A549 (cell line): Measurements from ENCODE around the gene DHX38. TPM values are rescaled to one million over a fixed set of nuclear protein-coding genes. Genes with fewer than 3 reads are reported as not detected.

Experiments
- ATAC-seq, 2 experiments: fragments of 200-7000 bp in 1 of 2; fragments of >200 bp in 1 of 2; cut with Nextera tagmentation in 1 of 2; cut with Tn5 transposase in 1 of 2; 3 replicates each; pipeline versions ENCODE4 v1.8.0 to v1.9.1; 2018 to 2020; ENCODE audit warnings: mild to moderate bottlenecking in 1 of 2, moderate library complexity in 1 of 2
- CTCF ChIA-PET: fragments of 300-600 bp; sonication (Branson Sonifier 250); formaldehyde crosslinking; extraction: SDS; loops from one replicate; lab custom pipeline; 2021; ENCODE audit warnings: antibody characterized with exemption, inconsistent platforms; lab: Yijun Ruan, JAX
- POLR2A ChIA-PET: fragments of 350-600 bp; formaldehyde crosslinking; extraction: SDS; loops from one replicate; lab custom pipeline; 2021; ENCODE audit warnings: antibody characterized with exemption, inconsistent platforms; lab: Yijun Ruan, JAX
- DNase-seq, 2 experiments: peaks; one replicate each; pipeline versions ENCODE4 v3.0.0 to v3.0.0-alpha.2; 2011 to 2016; ENCODE audit warnings: low read depth in 1 of 2, low spot score in 1 of 2
- FAIRE-seq: peaks from 2 replicates; lab custom pipeline; 2011; peaks lifted over from hg19 to GRCh38; lab: Jason Lieb, UNC
- H3K27ac ChIP-seq, 2 experiments: fragments of >200 bp; sonication (Bioruptor Twin); formaldehyde crosslinking; 3 replicates each; pipeline ENCODE4 v1.5.1; 2016 to 2017
- H3K4me1 ChIP-seq: fragments of >200 bp; sonication (Bioruptor Twin); formaldehyde crosslinking; 3 replicates; pipeline ENCODE4 v1.6.1; 2016
- H3K4me2 ChIP-seq: fragments of >200 bp; sonication (Bioruptor Twin); formaldehyde crosslinking; 3 replicates; pipeline ENCODE4 v1.6.1; 2016
- H3K4me3 ChIP-seq: fragments of >200 bp; sonication (Bioruptor Twin); formaldehyde crosslinking; 3 replicates; pipeline ENCODE4 v1.5.1; 2016
- H3K9me3 ChIP-seq: fragments of >200 bp; sonication (Bioruptor Twin); formaldehyde crosslinking; 3 replicates; pipeline ENCODE4 v1.6.1; 2016
- CHD2 ChIP-seq: fragments of 150-350 bp; IDR thresholded peaks from 2 replicates; pipeline ENCODE4 v1.6.1; 2014; ENCODE audit warnings: low read length; ENCODE audit not compliant: partially characterized antibody
- EHMT2 ChIP-seq: fragments of 200-600 bp; sonication (generic); IDR thresholded peaks from 2 replicates; pipeline ENCODE4 v1.6.1; 2016; ENCODE audit warnings: antibody characterized with exemption, low read depth, mild to moderate bottlenecking, moderate library complexity
- EP300 ChIP-seq, 2 experiments: fragments of >200 bp; sonication (Bioruptor Twin); formaldehyde crosslinking; IDR thresholded peaks; 2 replicates in 1 of 2; 3 replicates in 1 of 2; pipeline ENCODE4 v1.6.1; 2016 to 2017
- ESRRA ChIP-seq: fragments of 150-350 bp; IDR thresholded peaks from 2 replicates; pipeline ENCODE4 v1.6.1; 2014; ENCODE audit warnings: mild to moderate bottlenecking, low read length, borderline replicate concordance
- JUN ChIP-seq, 2 experiments: fragments of >200 bp; sonication (Bioruptor Twin); formaldehyde crosslinking; IDR thresholded peaks; 2 replicates in 1 of 2; 3 replicates in 1 of 2; pipeline ENCODE4 v1.6.1; 2016 to 2017
- JUNB ChIP-seq: fragments of >200 bp; sonication (Bioruptor Twin); formaldehyde crosslinking; IDR thresholded peaks from 2 replicates; pipeline ENCODE4 v1.6.1; 2016
- MAZ ChIP-seq: fragments of 150-350 bp; IDR thresholded peaks from 2 replicates; pipeline ENCODE4 v1.6.1; 2014; ENCODE audit warnings: antibody characterized with exemption, low read depth, low read length, borderline replicate concordance
- MYC ChIP-seq: IDR thresholded peaks from 2 replicates; pipeline ENCODE4 v1.6.1; 2012; ENCODE audit warnings: mild to moderate bottlenecking, inconsistent platforms, low read length, improper control_type of control experiment, borderline replicate concordance
- PHF8 ChIP-seq: fragments of 200-600 bp; sonication (generic); IDR thresholded peaks from 2 replicates; pipeline ENCODE4 v1.6.1; 2016; ENCODE audit warnings: low read depth, mild to moderate bottlenecking, antibody characterized with exemption, moderate library complexity, borderline replicate concordance
- RFX5 ChIP-seq: fragments of 450-650 bp; IDR thresholded peaks from 2 replicates; pipeline ENCODE4 v1.7.1; 2014; ENCODE audit warnings: antibody characterized with exemption, mild to moderate bottlenecking, moderate library complexity
- RNF2 ChIP-seq: fragments of 200-600 bp; sonication (generic); IDR thresholded peaks from 2 replicates; pipeline ENCODE4 v1.6.1; 2016; ENCODE audit warnings: low read depth, mild to moderate bottlenecking, antibody characterized with exemption, moderate library complexity, borderline replicate concordance
- TFCP2L1 ChIP-seq: fragments of 250-450 bp; sonication (Bioruptor Pico); IDR thresholded peaks from 2 replicates; pipeline ENCODE4 v1.5.0; 2021; ENCODE audit warnings: mild to moderate bottlenecking
- TP53 ChIP-seq: fragments of 250-450 bp; sonication (Bioruptor Pico); IDR thresholded peaks from 2 replicates; pipeline ENCODE4 v1.5.0; 2021; ENCODE audit warnings: mild to moderate bottlenecking, moderate library complexity
- ZFP36 ChIP-seq: fragments of 450-650 bp; IDR thresholded peaks from 2 replicates; pipeline ENCODE4 v1.6.1; 2014; ENCODE audit warnings: borderline replicate concordance; ENCODE audit not compliant: partially characterized antibody
- ZNF302 ChIP-seq: fragments of 250-450 bp; sonication (Bioruptor Pico); IDR thresholded peaks from 2 replicates; pipeline ENCODE4 v1.9.0; 2021; ENCODE audit warnings: inconsistent platforms, mild to moderate bottlenecking, moderate library complexity
- ZSCAN20 ChIP-seq: fragments of 250-450 bp; sonication (Bioruptor Pico); IDR thresholded peaks from 2 replicates; pipeline ENCODE4 v1.8.0; 2022; ENCODE audit warnings: mild to moderate bottlenecking, moderate library complexity
- WGBS: methylation state at CpG from one replicate; pipeline ENCODE4 v1.1.6; 2017; ENCODE audit errors: missing lambda C conversion rate; 5-methylcytosine and 5-hydroxymethylcytosine counted together
- polyA plus RNA-seq, 4 experiments: library from polyadenylated mRNA; depleted of rRNA in 3 of 4; stranded (reverse); fragments of >200 nt; fragmentation: RNase III in 1 of 4; extraction: RNeasy Plus Mini Kit Qiagen cat#74134 plus additional on column Dnase treatment in 1 of 4; gene quantifications; 2 replicates in 3 of 4; 3 replicates in 1 of 4; pipeline ENCODE4 v1.2.3, GENCODE V29; 2011 to 2017
- TF ChIP-seq, protein P1 (sequence below): IDR thresholded peaks from 2 replicates; pipeline ENCODE4 v1.6.1; 2012
- TF ChIP-seq, protein P2 (sequence below): fragments of >200 bp; sonication (Bioruptor Twin); formaldehyde crosslinking; IDR thresholded peaks from 3 replicates; pipeline ENCODE4 v1.5.1; 2016
- TF ChIP-seq, protein P3 (sequence below): fragments of >200 bp; sonication (Bioruptor Twin); formaldehyde crosslinking; IDR thresholded peaks from 3 replicates; pipeline ENCODE4 v1.6.1; 2016
- TF ChIP-seq, protein P4 (sequence below): fragments of 250-450 bp; sonication (Bioruptor Pico); IDR thresholded peaks from 2 replicates; pipeline ENCODE4 v1.5.0; 2020; ENCODE audit warnings: low read depth, mild to moderate bottlenecking, moderate library complexity

The DHX38 gene
- polyA plus RNA-seq, 2 of the 4 experiments (the other 2 are of a cell fraction): 41.9 to 80.6 TPM

DNA sequence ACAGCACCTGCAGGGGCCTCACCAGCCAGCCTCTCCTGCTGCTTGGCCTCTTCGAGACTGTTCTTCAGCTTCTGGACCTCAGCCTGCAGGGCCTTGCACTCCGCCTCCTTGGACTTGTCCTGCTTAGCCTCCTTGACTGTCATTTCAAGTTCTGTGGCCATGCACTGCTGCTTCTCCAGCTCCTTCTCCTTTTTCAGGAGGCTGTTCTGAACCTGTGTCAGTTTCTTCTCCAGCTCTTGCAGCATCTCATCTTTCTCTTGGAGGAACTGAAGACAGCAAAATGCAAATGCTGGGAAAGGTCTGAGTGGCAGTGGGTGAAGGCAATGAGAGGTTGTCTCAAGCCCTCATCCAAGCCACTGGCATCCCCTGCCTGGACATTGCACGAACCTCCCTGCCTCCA lies 39.1 kb downstream of the DHX38 start:
- no peaks in the 10 kb centered on the region for H3K9me3 ChIP-seq
- FAIRE-seq (no peak), ATAC-seq (no peak), DNase-seq (no peak)
- H3K4me1 ChIP-seq: no peaks in the 10 kb centered on the region
- WGBS: 37% methylated on average over 3 of the region's 3 CpGs
- H3K4me3 ChIP-seq: no peak overlapping the region
- CTCF ChIA-PET: interaction anchor here (2.9 kb wide), 1 partner anchor 8 kb away, joined by 15 read pairs; no protein-coding TSS in a partner anchor
- H3K27ac ChIP-seq: no peak overlapping the region
- POLR2A ChIA-PET: no interaction called here
- TF ChIP-seq TFCP2L1 (CRISPR knock-in tag) (no peak), JUN (IDR thresholded peaks at IDR 0.05) (no peak), TP53 (CRISPR knock-in tag) (no peak), PHF8 (no peak), CHD2 (no peak), EHMT2 (no peak), RFX5 (no peak), RNF2 (no peak), MYC (no peak), EP300 (IDR thresholded peaks at IDR 0.05) (no peak), JUNB (no peak), ZSCAN20 (CRISPR knock-in tag) (no peak), ZNF302 (CRISPR knock-in tag) (no peak), MAZ (no peak), ESRRA (no peak), ZFP36 (no peak)
- TF ChIP-seq, protein P1, sequence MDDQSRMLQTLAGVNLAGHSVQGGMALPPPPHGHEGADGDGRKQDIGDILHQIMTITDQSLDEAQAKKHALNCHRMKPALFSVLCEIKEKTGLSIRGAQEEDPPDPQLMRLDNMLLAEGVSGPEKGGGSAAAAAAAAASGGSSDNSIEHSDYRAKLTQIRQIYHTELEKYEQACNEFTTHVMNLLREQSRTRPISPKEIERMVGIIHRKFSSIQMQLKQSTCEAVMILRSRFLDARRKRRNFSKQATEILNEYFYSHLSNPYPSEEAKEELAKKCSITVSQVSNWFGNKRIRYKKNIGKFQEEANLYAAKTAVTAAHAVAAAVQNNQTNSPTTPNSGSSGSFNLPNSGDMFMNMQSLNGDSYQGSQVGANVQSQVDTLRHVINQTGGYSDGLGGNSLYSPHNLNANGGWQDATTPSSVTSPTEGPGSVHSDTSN: no peak
- TF ChIP-seq, protein P2, sequence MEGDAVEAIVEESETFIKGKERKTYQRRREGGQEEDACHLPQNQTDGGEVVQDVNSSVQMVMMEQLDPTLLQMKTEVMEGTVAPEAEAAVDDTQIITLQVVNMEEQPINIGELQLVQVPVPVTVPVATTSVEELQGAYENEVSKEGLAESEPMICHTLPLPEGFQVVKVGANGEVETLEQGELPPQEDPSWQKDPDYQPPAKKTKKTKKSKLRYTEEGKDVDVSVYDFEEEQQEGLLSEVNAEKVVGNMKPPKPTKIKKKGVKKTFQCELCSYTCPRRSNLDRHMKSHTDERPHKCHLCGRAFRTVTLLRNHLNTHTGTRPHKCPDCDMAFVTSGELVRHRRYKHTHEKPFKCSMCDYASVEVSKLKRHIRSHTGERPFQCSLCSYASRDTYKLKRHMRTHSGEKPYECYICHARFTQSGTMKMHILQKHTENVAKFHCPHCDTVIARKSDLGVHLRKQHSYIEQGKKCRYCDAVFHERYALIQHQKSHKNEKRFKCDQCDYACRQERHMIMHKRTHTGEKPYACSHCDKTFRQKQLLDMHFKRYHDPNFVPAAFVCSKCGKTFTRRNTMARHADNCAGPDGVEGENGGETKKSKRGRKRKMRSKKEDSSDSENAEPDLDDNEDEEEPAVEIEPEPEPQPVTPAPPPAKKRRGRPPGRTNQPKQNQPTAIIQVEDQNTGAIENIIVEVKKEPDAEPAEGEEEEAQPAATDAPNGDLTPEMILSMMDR: no peak
- TF ChIP-seq, protein P3, sequence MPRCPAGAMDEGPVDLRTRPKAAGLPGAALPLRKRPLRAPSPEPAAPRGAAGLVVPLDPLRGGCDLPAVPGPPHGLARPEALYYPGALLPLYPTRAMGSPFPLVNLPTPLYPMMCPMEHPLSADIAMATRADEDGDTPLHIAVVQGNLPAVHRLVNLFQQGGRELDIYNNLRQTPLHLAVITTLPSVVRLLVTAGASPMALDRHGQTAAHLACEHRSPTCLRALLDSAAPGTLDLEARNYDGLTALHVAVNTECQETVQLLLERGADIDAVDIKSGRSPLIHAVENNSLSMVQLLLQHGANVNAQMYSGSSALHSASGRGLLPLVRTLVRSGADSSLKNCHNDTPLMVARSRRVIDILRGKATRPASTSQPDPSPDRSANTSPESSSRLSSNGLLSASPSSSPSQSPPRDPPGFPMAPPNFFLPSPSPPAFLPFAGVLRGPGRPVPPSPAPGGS: no peak
- no peak overlapping the region for H3K4me2 ChIP-seq

DNA sequence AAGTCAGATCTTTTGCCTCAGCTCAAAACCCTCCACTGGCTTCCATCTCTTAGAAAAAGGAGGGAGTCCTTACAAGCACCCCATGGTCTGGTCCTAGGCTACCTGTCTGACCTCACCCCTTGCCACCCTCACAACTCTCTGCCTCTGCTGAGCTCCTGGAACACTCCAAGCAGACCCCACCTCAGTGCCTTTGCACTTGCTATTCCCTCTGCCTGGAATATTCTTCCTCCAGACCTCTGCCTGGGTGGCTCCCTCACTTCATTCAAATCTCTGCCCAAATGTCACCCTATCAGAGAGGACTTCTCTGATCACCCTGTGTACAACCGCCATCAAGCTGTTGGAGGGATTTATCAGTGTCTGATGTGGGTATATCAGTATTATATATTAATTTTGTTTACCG lies 40.9 kb downstream of the DHX38 start:
- TF ChIP-seq, protein P3: no peak
- TF ChIP-seq, protein P4, sequence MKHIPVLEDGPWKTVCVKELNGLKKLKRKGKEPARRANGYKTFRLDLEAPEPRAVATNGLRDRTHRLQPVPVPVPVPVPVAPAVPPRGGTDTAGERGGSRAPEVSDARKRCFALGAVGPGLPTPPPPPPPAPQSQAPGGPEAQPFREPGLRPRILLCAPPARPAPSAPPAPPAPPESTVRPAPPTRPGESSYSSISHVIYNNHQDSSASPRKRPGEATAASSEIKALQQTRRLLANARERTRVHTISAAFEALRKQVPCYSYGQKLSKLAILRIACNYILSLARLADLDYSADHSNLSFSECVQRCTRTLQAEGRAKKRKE (CRISPR knock-in tag): no peak
- TF ChIP-seq, all 56 proteins: peak for 0
- H3K4me1 ChIP-seq: no peaks in the 10 kb centered on the region
- no peaks in the 10 kb centered on the region for H3K9me3 ChIP-seq
- ATAC-seq (no peak), FAIRE-seq (no peak), DNase-seq (no peak)
- WGBS: 64% methylated on average over 2 of the region's 2 CpGs
- no peak overlapping the region for H3K4me2 ChIP-seq
- H3K4me3 ChIP-seq: no peak overlapping the region
- POLR2A ChIA-PET: no interaction called here
- H3K27ac ChIP-seq: no peak overlapping the region
- CTCF ChIA-PET: interaction anchor here (0.6 to 2.9 kb wide), 5 partner anchors 10 to 332 kb away, joined by 3 to 15 read pairs (median 3); no protein-coding TSS in a partner anchor
